ENCODE results near the gene RELT. TPM values are rescaled to one million over a fixed set of nuclear protein-coding genes. Genes with fewer than 3 reads are reported as not detected.

Gene RELT
- total and polyA plus RNA-seq, 9 of the 15 experiments (the other 6 are each of a cell fraction or from before 2014, with no cell fraction given): 1.1 to 20.2 (median 7.4) TPM

DNA sequence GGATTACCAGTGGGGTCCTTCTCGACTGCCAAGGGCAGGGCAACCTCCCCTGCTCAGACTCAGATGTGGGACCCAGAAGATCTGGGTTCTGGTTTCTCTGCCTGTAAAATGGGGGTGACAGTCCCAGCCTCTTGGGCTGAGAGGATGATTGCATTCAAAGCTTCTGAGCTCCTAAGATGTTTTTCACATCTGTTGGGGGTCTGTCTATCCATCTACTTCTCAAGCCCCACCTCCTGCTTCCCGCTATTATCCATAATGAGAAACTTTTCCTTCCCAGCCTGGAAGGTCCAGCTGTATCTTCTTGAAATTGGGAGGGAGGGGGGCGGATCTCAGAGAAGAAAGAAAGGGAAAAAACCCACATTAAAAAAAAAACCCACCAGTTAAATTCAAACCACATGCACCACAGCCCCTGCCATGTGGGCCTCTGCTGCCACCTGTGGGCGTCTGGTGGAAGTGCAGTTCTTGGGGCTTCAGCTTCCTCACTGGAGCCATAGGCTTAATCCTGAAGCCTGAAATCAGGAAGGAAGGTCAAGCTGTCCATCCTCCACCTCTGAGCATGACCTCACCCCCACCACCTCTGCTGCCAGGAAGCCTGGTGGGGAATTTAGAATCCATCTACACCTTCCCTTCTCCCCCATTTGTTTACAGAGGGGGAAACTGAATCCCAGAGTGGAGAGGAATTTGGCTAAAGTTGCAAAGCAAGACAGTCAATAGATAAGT, 40.8 kb upstream of the RELT start (continued):
- no peak for TF ChIP-seq USF2 (CRISPR knock-in tag; IDR thresholded peaks at IDR 0.05)
- TF ChIP-seq CCNT2 (IDR thresholded peaks at IDR 0.05; ENCODE audit: borderline replicate concordance, extremely low read depth, insufficient read length, low read depth, low read length): no peak
- no peak for TF ChIP-seq KDM5B (IDR thresholded peaks at IDR 0.05; ENCODE audit: insufficient replicate concordance, low read depth, low read length)
- no peak for TF ChIP-seq ZNF232 (CRISPR knock-in tag; IDR thresholded peaks at IDR 0.05)
- TF ChIP-seq KDM4B (IDR thresholded peaks at IDR 0.05; ENCODE audit: borderline replicate concordance in 2 of 2, low read depth in 1 of 2): no peak
- TF ChIP-seq EP400 (IDR thresholded peaks at IDR 0.05): no peak
- TF ChIP-seq, protein P1, sequence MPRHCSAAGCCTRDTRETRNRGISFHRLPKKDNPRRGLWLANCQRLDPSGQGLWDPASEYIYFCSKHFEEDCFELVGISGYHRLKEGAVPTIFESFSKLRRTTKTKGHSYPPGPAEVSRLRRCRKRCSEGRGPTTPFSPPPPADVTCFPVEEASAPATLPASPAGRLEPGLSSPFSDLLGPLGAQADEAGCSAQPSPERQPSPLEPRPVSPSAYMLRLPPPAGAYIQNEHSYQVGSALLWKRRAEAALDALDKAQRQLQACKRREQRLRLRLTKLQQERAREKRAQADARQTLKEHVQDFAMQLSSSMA (CRISPR knock-in tag; IDR thresholded peaks at IDR 0.05): no peak
- TF ChIP-seq DACH1 (IDR thresholded peaks at IDR 0.05; ENCODE audit: partially characterized antibody): no peak
- no peak for TF ChIP-seq SNIP1 (IDR thresholded peaks at IDR 0.05; ENCODE audit: low read depth)
- TF ChIP-seq L3MBTL2 (IDR thresholded peaks at IDR 0.05): peak; percentile 22; the same call in 1 of the 2 replicates
- TF ChIP-seq NFYB (IDR thresholded peaks at IDR 0.05; ENCODE audit: extremely low read depth, insufficient read length): no peak
- TF ChIP-seq ZNF586 (CRISPR knock-in tag; conservative IDR thresholded peaks at IDR 0.05): no peak
- TF ChIP-seq ZNF311 (CRISPR knock-in tag; IDR thresholded peaks at IDR 0.05): no peak
- no peak for TF ChIP-seq NCOA6 (IDR thresholded peaks at IDR 0.05)
- TF ChIP-seq BRD4 (IDR thresholded peaks at IDR 0.05): no peak
- TF ChIP-seq MTA2 (IDR thresholded peaks at IDR 0.05; ENCODE audit: low read depth): no peak
- TF ChIP-seq ERF (CRISPR knock-in tag; IDR thresholded peaks at IDR 0.05): no peak
- TF ChIP-seq NFXL1 (CRISPR knock-in tag; IDR thresholded peaks at IDR 0.05): no peak
- TF ChIP-seq DNMT1 (IDR thresholded peaks at IDR 0.05): no peak
- no peak for TF ChIP-seq ZNF253 (CRISPR knock-in tag; conservative IDR thresholded peaks at IDR 0.05)
- TF ChIP-seq, protein P2, sequence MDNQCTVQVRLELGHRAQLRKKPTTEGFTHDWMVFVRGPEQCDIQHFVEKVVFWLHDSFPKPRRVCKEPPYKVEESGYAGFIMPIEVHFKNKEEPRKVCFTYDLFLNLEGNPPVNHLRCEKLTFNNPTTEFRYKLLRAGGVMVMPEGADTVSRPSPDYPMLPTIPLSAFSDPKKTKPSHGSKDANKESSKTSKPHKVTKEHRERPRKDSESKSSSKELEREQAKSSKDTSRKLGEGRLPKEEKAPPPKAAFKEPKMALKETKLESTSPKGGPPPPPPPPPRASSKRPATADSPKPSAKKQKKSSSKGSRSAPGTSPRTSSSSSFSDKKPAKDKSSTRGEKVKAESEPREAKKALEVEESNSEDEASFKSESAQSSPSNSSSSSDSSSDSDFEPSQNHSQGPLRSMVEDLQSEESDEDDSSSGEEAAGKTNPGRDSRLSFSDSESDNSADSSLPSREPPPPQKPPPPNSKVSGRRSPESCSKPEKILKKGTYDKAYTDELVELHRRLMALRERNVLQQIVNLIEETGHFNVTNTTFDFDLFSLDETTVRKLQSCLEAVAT (IDR thresholded peaks at IDR 0.05): 0 out of 4 replicates have a peak, but pooled peaks of 1 of the 2 experiments have one; percentile 27

Measured in K562 (cell line).